Stimulated activated CD4-positive, alpha-beta T cell treated with anti-CD3 and anti-CD28 coated beads, Interleukin-12 subunit alpha, Interleukin-12 subunit beta, amount 100 ng/mL, for 4 hours (primary cell): ENCODE data around the gene UCP1.

ENCODE experiments used
- DNase-seq: peaks from one replicate; pipeline ENCODE4 v3.0.0-alpha.2; 2020

The UCP1 gene, protein sequence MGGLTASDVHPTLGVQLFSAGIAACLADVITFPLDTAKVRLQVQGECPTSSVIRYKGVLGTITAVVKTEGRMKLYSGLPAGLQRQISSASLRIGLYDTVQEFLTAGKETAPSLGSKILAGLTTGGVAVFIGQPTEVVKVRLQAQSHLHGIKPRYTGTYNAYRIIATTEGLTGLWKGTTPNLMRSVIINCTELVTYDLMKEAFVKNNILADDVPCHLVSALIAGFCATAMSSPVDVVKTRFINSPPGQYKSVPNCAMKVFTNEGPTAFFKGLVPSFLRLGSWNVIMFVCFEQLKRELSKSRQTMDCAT

DNA sequence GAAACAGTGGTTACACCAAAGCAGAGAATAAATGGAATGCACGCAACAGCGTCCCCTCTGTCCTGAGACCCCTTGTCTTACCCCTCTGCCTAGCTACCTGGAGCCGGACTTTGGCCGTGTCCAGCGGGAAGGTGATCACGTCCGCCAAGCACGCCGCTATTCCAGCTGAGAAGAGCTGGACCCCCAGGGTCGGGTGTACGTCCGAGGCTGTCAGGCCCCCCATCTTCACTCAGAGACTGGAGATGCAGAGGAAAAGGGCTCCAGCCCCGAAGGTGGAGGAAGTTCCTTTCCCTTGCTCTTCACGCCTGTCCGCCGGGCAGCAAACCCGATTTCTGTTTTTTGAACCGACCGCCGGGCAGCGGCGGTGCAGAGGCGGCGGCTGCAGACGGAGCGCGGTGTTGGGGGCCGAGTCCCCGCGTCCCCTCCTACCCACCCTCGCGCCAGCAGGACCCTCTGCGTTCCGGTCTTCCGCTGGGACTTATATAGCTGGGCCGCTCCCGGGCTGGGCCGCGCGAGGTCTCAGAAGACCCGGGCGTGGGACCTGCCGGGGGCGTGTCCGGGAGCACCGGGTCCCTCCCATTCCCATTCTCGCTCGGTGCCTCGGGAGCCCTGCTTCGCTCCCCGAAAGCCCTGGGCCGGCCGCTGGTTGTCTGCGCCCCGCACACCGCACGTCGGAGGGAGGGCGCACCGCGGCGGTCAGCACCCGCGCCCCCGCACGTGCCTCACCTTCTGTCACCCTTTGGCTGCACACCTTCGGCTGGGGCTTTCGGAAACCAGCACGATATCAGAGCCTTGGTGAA, at the start of gene UCP1:
Gene UCP1 (minus strand): TSS at position 455 of the 800 bp plus-strand sequence. CDS start 232 bp downstream, at position 223.
- DNase-seq, result no peak

DNA sequence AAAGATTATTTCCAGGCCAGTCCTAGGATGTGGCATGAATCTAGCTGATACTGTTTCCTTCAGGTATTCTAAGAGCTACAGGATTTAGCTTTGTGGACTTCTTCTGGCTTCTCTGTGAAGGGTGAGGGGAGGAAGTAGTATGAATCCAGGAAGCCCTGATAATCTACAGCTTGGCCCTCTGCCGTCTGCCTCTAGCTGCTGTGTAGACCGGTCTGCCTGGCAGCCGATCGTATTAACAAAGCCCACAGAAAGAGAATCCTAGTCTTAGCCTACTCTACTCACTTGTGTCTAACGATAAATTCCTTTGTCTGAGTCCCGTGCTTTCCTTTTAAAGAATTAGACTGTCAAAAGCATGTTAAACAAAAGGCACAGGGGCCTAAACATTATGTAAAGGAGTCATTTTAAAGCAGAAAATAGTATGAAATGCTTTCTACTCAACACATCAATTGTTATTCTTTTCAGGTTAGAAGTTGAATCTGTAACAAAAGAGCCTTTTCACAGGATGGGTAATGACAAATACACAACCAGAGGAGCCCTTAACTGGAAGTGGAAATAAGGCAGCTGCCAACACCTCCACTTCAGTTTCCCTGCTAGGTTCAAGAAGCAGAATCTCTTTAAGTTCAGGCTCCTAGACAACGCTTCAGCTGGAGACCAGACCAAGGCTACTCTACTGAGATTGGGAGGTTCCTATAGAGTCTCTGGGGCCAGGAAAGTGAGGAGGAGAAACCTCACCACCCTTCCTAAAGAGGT, 48.9 kb upstream of the UCP1 start:
- DNase-seq, result no peak

DNA sequence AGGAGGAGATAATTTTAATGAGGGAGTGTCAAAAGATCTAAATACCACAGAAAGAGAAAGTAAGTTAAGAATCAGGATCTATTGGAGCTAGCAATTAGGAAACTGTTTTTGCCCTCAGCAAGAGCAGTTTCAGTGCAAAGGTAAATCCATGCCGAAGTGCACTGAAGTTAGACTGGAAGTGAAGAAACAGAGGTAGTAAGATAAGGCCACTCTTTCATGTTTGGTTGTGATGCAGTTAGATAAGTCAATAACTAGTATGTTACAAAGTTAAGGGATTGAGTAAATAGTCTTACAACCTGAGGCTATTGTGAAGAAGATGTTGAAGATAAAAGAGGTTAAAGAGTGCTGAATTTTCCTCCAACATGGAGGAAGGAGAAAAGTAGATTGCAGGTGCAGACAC, 46.7 kb upstream of the UCP1 start:
- no peak for DNase-seq

DNA sequence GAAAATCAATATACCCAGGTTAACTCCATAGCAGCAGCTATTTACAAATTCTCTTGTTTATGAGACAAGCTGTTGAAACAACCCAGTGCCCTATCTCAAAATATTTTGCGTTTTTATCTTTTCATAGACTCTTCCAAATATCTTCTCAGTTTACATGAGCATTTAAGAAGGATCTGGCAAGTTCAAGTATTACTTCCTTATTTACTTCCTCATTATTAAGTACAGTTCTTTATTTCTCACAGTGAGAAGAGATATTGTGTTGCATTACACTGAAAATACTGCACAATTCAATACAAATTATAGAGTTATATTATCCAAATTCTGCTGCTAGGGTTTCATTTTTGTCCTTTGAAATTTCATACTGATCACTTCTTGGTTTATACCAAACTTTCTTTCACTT, 43.6 kb upstream of the UCP1 start:
- no peak for DNase-seq

DNA sequence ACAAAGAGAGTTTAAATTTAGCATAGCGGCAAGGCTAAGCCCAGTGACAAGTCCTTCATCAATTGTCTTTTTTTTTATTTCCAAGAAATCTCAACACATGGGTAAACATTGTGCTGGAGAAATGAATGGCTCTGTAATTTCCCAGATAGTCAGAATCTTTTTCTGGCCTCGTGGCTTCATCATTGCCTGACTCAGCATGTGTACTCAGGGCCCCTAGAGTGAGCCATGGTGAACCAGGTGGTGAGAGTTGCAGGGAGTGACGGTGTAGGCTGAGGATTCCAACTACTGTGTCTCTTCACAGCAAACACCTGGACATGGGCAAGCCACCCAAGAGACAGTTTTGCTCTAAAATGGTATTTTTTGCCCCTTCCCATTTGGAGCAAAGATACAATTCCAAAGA, 43.1 kb upstream of the UCP1 start:
- no peak for DNase-seq

DNA sequence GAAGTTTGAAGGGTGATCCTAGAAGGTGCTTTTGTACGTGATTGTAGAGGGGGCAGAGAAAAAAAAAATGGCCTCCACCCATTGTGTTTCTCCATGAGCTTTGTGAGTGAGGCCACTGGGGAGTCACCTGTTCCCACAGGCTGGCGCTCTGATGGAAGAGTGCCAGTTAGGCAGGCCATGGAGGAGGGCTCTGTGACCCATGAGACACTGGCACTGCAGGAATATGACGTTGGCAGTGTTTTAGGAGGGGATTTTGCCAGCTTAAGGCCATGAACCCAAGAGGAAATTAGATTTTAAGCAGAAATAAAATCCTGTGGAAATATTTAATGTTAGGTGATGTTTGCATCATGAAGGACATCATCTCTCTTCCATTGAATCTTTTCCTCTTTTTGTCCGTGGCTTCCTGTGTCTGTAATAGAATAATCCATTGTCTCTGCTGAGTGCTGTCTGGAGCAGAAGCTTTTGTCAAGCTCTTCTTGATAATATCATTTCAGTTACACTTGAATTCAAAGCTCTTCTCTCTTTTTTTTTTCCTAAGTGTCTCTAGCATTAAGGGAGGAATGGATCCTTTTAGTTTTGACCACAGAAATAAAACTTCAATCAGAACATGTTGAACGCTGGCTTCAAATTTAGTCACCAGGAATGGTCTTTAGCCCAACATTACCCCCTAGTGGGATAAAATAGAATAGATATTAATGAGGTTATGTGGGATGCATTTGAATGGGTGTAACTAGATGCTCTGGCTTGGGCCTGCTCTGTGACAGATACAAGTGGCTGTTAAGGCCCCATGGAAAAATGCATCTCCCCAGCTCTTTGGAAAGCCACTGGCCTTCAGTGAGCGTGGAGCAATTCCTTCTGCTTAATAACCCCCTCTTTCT, 41.0 kb upstream of the UCP1 start:
- DNase-seq, result no peak

DNA sequence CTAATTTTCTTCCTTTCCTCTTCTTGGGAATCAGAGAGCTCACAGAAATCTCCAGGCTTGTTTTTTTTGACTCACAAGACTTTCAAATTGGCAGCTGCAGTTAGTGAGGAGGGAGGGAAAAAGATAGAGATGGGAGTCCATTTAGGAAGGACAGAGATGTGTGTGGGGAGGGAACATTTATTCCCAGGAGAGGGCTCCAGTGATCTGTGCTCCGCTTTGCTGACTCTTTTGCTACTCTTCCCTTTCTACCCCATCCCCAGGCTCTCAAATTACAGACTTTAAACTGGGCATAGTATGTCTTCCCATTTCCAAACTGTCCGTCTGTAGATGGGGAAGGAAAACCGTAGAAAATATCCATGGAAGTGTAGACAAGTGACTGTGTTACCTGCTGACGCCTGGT, 39.1 kb upstream of the UCP1 start:
- DNase-seq, result no peak

DNA sequence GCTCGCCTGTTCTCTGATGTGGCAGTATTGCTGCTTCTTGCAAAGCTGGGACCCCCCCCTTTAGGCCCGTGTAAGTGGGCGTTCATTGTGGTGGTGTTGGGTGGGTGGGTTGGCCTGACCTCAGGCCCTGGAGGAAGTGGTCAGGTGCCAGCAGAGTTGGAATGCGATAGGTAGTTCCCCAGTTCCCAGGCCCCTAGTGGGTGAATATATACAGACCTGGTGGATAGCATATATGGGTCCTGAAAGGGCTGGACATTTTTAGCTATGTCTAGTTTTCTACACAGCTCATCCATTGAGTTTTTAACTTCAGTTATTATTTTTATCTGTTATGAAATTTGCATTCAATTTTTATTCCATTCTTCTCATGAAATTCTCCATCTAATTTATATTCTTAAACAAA, 35.8 kb upstream of the UCP1 start:
- DNase-seq, result no peak

DNA sequence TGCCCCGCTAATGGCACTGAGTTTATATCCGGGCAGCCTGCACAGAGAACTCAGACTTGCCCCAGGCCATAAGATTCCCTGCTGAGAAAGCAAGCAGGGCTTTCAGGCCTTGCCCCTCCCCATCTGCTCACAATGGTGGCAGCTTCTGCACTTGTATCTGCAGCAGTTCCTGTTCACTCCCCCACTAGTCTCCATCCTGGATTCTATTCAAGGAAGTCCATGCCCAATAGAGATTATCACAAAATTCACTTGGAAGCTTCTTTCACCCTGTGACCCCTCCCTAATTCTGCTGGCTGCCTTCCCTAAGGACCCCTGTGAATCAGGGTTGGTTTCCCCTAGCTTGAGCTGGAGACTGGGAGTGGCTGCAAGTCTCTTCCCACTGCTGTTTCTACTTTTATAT, 34.5 kb upstream of the UCP1 start:
- no peak for DNase-seq

DNA sequence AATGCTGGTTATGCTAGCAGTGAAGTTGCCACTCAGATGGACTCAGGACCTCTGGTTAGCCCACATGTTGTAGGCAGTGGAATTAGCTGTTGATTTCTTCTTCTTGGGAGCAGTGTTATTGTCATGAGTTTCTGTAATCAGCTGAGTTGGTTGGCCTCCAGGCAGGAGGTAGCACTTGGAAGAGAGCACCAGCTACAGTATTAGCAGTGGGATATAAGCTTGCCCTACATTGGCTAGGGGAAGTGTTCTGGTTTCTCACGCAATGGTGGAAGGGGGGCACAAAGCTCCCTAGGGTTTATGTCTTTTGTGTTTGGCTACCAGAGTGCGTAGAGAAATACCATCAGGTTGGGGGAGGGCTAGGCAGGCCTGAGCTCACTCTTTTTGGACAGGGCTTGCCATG, 34.0 kb upstream of the UCP1 start:
- no peak for DNase-seq

DNA sequence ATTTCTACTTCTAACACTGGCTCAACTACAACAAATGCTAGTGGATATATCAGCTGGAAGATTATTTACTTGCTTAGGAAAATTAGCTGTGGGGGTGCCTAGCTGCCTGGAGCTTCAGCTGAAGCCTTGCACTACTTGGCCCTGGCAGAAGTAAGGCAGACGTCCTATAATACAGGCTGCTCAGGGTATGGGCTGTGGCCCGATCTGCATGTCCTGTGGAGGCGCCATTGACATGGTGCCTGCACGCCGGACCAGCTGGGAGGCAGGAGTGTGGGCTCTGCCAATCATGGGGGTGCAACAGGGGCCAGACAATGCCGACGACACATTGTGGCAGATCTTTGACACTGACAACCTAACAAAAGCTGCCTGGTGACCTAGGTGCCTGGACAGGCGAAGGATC, 31.6 kb upstream of the UCP1 start:
- DNase-seq, result no peak

DNA sequence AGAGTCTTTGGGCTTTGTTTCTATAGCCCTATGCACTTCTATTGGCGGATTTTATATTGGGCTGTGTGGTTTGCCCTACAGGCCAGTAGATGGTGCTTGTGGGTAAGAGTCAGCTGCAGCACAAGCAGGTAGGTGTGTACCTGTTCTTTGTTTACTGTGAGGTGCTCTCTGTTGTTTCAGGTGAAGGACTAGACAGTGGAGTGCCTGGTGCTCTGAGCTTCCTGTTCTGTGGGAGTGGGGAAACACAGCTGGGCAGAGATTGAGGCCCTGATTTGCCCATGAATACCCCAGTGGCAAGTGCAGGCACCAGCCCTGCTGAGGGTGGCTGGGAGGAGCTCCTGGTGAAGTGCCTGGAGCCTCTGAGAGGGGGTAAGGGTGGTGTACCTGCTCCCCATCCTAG, 26.3 kb upstream of the UCP1 start:
- DNase-seq, result no peak

DNA sequence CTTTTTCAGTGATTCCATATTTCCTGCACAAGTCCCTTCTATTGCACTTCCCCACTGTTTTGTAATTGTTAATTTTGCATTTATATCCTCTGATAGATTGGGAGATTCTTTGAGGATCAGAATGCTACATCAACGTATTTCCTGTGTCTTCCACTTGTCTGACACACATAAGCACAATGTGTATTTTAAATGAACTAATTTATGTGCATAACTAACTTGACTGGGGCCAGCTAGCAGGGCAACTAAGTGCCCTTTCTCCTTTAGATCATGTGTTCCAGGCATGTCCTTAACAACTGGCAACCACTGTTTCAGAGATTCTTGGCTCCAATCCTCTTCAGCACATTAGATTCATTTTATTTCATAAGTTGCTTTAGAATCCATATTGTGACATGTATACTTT, 15.7 kb upstream of the UCP1 start:
- no peak for DNase-seq

DNA sequence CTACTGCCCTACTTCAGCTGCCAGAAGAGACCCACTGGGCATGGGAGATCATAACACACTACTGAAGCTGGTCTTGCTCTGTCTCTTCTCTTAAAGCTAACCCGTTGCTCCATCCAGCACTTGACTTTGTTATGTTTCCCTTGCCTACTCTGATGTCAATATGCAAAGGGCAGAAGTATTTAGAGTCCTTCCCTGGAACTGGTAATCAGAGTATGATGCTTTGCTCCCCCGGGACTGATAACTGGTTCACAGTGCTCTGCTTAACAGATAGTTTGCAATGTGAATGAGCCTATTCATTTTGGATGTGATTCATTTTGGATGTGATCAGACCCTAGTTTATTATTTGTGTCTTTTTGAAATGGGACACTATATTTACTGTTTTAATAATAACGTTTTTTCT, 12.3 kb upstream of the UCP1 start:
- no peak for DNase-seq

DNA sequence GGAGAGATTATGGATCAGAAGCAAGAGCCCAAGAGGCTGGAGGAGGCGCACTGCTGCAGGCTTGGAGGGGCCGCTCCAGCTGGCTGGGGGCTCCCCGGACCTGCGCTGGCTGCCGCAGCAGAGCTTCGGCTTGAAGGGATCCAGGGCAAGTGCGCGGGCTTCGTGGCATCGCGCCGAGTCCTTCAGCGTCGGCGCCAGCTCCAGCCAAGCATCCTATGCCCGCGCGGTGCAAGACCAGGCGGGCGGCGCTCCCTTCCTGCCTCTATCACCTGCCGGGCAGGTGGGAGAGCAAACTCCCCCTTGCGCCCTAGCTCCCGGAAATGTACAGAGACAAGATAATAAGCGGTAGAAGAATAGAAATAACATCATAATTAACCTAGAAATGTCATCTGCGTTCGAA, 10.5 kb upstream of the UCP1 start:
- no peak for DNase-seq

DNA sequence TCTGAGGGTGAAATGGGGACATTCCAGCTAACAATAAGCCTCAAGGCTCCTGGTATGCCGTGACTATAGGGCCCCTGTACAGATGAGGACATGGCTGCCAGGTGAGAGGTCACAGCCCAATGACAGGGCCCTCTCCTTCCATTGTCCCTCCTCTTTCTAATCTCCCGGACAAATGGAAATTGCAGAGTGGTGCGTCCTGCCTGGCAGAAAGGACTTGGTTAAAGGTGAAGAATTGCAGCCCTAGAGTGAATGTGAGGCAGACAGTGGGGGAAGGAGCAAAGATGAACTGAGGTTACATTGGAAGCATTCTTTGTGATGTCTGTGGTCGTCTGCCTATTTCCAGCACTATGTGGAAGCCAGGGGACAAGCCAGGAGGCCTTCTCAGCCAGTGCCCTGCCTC, 6.7 kb upstream of the UCP1 start:
- DNase-seq, result no peak

DNA sequence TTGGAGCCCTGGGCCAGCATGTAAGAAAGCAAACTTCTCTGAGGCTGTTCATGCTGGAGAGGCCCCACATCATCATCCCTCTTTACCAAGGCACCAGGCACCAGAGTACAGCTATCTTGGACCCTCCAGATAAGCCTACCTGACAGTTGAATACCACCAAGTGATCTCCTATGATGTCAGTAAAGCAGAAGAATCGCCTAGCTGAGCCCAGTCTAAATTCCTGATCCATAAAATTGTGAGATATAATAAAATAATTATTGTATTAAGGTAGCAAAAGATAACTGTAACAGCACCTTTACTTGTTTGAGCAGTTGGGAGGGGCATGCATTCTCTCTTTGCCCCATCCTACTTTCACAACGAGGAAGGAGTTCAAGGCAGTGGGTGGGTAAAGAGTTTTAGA, 2.9 kb upstream of the UCP1 start:
- no peak for DNase-seq

DNA sequence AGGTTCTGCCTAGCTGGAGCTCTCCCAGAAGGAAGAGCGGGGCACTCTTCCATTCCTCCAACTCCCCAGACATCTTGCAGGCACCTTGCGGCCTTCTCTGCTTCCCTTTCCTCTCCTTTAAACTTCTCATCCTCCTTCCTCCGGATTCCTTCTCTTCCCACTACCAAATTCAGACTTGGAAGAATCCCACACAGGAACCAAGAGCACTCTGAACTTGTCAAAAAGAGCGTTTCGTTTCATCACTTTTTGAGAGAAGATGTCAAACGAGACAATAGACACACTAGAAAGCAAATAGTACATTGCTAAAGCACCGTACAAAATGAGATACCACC, 512 bp upstream of the UCP1 start:
- DNase-seq, result no peak

DNA sequence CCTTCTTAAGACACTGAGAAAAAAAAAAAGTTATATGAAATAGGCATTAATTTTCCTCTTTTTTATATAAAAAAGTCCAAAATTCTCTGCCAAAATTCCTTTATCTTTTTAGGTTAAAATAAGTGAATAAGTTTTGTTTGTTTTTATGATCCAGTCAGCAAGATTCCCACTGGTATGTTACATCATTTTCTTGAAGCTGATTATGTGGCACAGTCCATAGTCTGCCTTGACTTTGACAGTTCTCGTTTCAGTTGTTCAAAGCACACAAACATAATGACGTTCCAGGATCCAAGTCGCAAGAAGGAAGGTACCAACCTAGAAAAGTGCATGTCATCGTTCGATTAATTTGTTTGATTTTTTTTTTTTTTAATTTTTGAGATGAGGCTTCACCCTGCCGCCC, 9.1 kb downstream of the UCP1 start:
- no peak for DNase-seq

DNA sequence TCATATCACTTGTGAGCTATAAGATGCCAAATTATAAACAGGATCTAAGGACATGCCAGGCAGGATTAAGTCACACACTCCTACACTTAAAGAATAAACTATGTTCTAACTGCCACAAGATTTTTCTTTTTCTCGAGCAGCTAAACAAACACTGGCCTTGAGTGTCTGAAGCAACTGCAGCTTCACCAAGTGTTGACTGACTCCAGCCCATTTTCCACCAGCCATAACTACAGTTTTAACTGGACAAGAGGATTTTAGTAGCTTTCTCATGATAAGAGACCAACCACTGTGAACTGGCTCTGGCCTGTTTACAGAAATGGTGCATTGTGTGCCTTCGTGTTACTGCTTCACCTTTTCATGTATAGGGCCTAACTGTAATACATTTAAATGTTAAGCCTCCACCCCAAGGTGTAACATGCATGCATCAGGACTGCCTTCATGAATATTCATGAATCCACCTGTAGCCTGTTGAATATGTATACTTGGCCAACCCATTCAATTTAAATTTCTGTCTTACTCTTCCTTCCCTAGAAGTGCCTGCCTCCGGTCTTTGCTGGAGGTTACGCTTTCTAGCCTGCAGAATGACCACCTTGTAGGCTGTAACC, 10.8 kb downstream of the UCP1 start:
- no peak for DNase-seq

DNA sequence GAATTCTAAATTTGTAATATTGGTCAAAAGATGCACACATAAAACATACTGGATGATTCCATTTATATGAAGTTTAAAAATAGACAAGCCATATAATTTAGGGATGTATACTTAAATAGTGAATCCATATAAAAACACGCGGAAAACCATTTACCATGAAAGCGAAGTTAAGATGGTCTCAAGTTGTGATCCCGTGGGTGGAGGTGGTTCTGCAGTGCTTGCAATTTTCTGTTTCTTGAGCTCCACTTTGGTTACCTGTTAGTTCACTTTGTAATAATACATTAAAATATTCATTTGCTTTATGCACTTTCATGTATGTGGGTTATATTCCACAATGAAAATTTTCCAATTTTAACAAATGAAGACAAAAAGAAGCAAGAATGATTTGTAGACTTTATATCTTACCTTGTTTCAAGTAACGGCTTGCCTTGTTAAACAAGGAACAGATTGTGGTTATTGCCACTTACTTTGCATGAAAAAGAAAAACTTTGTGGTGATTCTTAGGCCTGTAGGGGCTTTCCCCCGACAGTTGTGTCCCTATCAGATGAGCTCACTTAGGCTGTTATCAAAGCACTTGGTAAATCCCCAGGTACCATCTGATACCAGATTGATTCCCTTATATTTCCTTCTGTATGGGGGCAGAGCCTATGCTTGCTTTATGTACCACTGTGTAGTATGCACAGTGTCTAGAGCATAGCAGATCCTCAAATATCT, 12.2 kb downstream of the UCP1 start:
- DNase-seq, result no peak

DNA sequence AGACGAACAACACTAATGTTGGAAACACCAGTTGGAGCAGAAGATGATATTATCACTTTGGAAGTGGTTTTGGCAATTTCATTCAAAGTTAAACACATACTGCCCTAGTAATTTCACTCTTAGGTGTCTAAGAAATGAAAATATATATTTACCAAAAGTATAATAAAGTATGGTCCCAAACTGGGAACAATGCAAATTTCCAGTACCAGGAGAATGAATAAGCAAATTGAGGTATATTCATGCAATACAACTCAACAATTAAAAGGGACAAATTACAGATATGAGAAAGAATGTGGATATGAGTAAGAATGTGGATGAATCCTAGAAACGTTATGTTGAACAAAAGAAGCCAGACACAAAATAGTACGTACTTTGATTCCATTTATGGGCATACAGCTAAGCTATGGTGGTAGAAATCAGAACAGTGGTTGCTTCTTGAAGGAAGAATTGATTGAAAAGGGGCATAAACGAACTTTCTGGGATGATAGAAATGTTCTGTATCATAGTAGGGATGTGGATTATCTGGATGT, 34.7 kb downstream of the UCP1 start:
- DNase-seq, result no peak
